ENCODE data around the gene HESX1. TPM values are rescaled to one million over a fixed set of nuclear protein-coding genes. Genes with fewer than 3 reads are reported as not detected.

Gene HESX1
- total and polyA plus RNA-seq, 2 of the 13 experiments (the other 11 are each of a cell fraction or from before 2014, with no cell fraction given) = 0.57 to 0.75 TPM

DNA sequence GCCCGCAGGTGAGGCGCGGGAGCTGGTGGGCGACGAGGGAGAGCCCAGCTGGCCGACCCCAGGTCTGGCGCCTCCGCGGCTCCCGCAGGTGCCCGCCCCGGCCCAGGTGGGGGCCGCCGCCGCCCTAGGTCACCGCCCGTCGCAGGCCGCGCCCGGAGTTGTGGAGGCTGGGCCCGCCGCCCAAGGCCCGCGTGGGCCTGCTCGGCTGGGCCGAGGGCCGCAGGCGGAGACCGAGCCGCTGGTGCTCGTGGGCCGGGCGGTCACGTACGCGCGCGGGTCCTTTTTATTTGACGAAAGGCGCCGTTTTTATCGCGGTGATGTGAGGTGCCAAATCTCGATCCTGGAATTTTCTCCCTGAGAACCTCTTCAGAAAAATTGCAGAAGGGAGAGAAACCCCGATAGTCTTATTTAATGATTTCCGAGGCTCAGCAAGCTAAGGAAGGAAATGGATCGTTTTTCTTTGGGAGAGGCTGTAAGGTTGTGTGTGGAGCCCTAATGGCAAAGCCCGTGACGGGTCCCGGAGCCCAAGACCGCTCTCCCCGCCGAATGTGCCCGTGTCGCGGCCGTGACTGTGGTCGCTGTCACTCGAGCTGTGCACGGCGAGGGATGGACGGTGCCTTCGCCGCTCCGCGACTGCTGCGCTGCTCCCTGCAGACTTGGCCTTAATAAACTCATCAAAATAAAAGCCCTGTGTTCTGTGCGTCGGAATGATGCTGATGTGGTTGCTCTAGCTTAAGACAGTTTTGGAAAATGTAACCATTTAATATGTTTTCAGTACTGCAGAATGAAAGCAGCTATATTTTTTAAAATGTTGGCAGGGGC, 28.4 kb upstream of the HESX1 start (continued):
- TF ChIP-seq, protein P1, sequence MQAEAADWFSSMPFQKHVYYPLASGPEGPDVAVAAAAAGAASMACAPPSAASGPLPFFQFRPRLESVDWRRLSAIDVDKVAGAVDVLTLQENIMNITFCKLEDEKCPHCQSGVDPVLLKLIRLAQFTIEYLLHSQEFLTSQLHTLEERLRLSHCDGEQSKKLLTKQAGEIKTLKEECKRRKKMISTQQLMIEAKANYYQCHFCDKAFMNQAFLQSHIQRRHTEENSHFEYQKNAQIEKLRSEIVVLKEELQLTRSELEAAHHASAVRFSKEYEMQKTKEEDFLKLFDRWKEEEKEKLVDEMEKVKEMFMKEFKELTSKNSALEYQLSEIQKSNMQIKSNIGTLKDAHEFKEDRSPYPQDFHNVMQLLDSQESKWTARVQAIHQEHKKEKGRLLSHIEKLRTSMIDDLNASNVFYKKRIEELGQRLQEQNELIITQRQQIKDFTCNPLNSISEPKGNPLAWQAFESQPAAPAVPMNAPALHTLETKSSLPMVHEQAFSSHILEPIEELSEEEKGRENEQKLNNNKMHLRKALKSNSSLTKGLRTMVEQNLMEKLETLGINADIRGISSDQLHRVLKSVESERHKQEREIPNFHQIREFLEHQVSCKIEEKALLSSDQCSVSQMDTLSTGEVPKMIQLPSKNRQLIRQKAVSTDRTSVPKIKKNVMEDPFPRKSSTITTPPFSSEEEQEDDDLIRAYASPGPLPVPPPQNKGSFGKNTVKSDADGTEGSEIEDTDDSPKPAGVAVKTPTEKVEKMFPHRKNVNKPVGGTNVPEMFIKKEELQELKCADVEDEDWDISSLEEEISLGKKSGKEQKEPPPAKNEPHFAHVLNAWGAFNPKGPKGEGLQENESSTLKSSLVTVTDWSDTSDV (CRISPR knock-in tag; IDR thresholded peaks at IDR 0.05) = no peak; the same call in 1 of the 2 replicates
- TF ChIP-seq ZNF44 (CRISPR knock-in tag; IDR thresholded peaks at IDR 0.05) (no peak), PHF8 (CRISPR knock-in tag; IDR thresholded peaks at IDR 0.05) (0 out of 2 replicates have a peak, but pooled peaks have one; percentile 12), IKZF4 (CRISPR knock-in tag; IDR thresholded peaks at IDR 0.05; ENCODE audit: borderline replicate concordance, low read depth, not compliant biosample characterization) (no peak), HNF4G (IDR thresholded peaks at IDR 0.05; ENCODE audit: borderline replicate concordance, low read depth, low read length) (no peak), HNF4G (CRISPR knock-in tag; IDR thresholded peaks at IDR 0.05; ENCODE audit: borderline replicate concordance, low read depth) (no peak), ZNF567 (CRISPR knock-in tag; IDR thresholded peaks at IDR 0.05; ENCODE audit: borderline replicate concordance) (no peak), ZNF205 (CRISPR knock-in tag; IDR thresholded peaks at IDR 0.05) (no peak), AHR (CRISPR knock-in tag; IDR thresholded peaks at IDR 0.05) (no peak), ZNF138 (CRISPR knock-in tag; IDR thresholded peaks at IDR 0.05; ENCODE audit: low read depth) (no peak), AGO2 (optimal IDR thresholded peaks at IDR 0.05; ENCODE audit: low read depth, low read length) (peak; percentile 47), KDM4B (CRISPR knock-in tag; IDR thresholded peaks at IDR 0.05) (no peak), PITX1 (CRISPR knock-in tag; IDR thresholded peaks at IDR 0.05) (no peak), FOXM1 (CRISPR knock-in tag; IDR thresholded peaks at IDR 0.05) (no peak), TP53 (CRISPR knock-in tag; conservative IDR thresholded peaks at IDR 0.05) (no peak), POLR2G (IDR thresholded peaks at IDR 0.05; ENCODE audit: low read depth, low read length) (no peak), ZNF337 (CRISPR knock-in tag; IDR thresholded peaks at IDR 0.05; ENCODE audit: borderline replicate concordance, low read depth) (no peak), BRD4 (CRISPR knock-in tag; IDR thresholded peaks at IDR 0.05) (no peak), RAD21 (CRISPR knock-in tag; IDR thresholded peaks at IDR 0.05) (peak; percentile 37; the same call in 1 of the 2 replicates), GTF3A (CRISPR knock-in tag; conservative IDR thresholded peaks at IDR 0.05) (no peak), MXD1 (CRISPR knock-in tag; IDR thresholded peaks at IDR 0.05) (no peak)
- TF ChIP-seq, protein P2, sequence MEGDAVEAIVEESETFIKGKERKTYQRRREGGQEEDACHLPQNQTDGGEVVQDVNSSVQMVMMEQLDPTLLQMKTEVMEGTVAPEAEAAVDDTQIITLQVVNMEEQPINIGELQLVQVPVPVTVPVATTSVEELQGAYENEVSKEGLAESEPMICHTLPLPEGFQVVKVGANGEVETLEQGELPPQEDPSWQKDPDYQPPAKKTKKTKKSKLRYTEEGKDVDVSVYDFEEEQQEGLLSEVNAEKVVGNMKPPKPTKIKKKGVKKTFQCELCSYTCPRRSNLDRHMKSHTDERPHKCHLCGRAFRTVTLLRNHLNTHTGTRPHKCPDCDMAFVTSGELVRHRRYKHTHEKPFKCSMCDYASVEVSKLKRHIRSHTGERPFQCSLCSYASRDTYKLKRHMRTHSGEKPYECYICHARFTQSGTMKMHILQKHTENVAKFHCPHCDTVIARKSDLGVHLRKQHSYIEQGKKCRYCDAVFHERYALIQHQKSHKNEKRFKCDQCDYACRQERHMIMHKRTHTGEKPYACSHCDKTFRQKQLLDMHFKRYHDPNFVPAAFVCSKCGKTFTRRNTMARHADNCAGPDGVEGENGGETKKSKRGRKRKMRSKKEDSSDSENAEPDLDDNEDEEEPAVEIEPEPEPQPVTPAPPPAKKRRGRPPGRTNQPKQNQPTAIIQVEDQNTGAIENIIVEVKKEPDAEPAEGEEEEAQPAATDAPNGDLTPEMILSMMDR (CRISPR knock-in tag; IDR thresholded peaks at IDR 0.05) = no peak
- TF ChIP-seq, protein P3, sequence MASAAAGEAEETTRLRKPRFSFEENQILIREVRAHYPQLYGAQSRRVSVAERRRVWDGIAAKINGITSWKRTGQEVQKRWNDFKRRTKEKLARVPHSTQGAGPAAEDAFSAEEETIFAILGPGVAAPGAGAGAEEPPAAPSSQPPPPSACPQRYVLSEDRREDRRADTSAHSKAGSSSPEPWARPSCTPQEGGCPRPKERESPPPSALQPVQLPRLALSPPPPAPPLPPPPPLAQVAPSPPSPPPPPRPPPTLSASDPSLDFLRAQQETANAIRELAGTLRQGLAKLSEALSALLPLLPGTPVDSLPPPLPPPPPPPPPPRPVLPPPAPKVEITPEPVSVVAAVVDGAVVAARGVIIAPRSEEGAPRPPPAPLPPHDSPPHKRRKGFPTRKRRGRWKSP (CRISPR knock-in tag; IDR thresholded peaks at IDR 0.05) = no peak
- TF ChIP-seq, protein P4, sequence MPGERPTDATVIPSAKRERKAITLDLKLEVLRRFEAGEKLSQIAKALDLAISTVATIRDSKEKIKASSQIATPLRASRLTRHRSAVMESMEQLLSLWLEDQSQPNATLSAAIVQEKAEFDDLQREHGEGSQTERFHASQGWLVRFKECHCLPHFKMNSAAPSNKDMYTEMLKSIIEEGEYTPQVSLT (CRISPR knock-in tag; IDR thresholded peaks at IDR 0.05; ENCODE audit: borderline replicate concordance, low read depth) = 0 out of 2 replicates have a peak, but pooled peaks have one; percentile 8
